Measurements from ENCODE around the gene MACROD2.

DNA sequence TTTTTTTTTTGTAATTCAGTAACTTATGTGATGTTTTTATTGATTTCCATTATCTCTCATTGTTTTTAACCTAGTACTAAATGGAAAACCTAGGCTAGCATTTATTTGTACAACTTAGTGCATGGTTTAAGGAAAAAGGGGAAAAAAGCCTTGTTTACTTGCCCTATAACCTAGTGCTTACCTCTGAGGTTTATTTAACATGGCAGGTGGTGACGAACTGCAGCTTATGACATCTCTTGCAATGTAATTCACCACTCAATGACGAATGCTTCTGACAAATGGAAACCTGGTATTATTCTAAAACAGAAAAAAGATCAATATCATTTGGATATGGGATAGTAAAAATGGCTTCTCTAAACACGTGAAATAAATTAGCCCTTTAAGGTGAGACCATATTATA, 960.7 kb downstream of the MACROD2 start:
- TF ChIP-seq CTCF (IDR thresholded peaks at IDR 0.05) (no peak), POLR2AphosphoS5 (IDR thresholded peaks at IDR 0.05) (no peak), POLR2A (IDR thresholded peaks at IDR 0.05) (no peak)
